CD4-positive, alpha-beta T cell (primary cell): ENCODE results near the gene GNA12. TPM values are rescaled to one million over a fixed set of nuclear protein-coding genes. Genes with fewer than 3 reads are reported as not detected.

Experiments
- ATAC-seq: fragments of 200-7000 bp; cut with Tn5 transposase; one replicate; pipeline ENCODE4 v1.10.0; 2022; ENCODE audit warnings: mild to moderate bottlenecking; ENCODE audit not compliant: poor library complexity
- CTCF ChIA-PET: fragments of 350-600 bp; sonication (Branson Sonifier 250); formaldehyde crosslinking; loops from one replicate; lab custom pipeline; 2021; ENCODE audit warnings: antibody characterized with exemption, inconsistent platforms; lab: Charles Lee
- POLR2A ChIA-PET: fragments of 350-600 bp; sonication (Branson Sonifier 250); formaldehyde crosslinking; loops from one replicate; lab custom pipeline; 2021; ENCODE audit warnings: antibody characterized with exemption, inconsistent platforms; lab: Charles Lee
- DNase-seq, 14 experiments: peaks; one replicate each; pipeline ENCODE4 v3.0.0-alpha.2; 2013 to 2020; ENCODE audit warnings: mixed read lengths in 2 of 14
- H3K27ac ChIP-seq, 2 donors: one replicate each; pipeline versions ENCODE4 v1.5.1 to v1.7.0; 2013; ENCODE audit warnings: low read length in 2 of 2, low read depth in 1 of 2, mild to moderate bottlenecking in 1 of 2
- H3K27me3 ChIP-seq, 2 experiments: 1 replicate in 1 of 2; 2 replicates in 1 of 2; pipeline versions ENCODE4 v1.6.1 to v1.7.0; 2013; ENCODE audit warnings: low read length in 2 of 2, control low read depth in 1 of 2, mild to moderate bottlenecking in 1 of 2, moderate library complexity in 1 of 2; ENCODE audit not compliant: insufficient read depth in 2 of 2, control insufficient read depth in 1 of 2
- H3K36me3 ChIP-seq: one replicate; pipeline ENCODE4 v1.6.1; 2013; ENCODE audit warnings: low read length, control low read depth; ENCODE audit not compliant: insufficient read depth
- H3K4me1 ChIP-seq: one replicate; pipeline ENCODE4 v1.6.1; 2013; ENCODE audit warnings: low read length, control low read depth; ENCODE audit not compliant: insufficient read depth
- H3K4me3 ChIP-seq: one replicate; pipeline ENCODE4 v1.5.1; 2013; ENCODE audit warnings: mild to moderate bottlenecking, low read length, moderate library complexity
- H3K9me3 ChIP-seq, 2 experiments: 1 replicate in 1 of 2; 2 replicates in 1 of 2; pipeline versions ENCODE4 v1.6.1 to v1.7.0; 2013; ENCODE audit warnings: low read length in 2 of 2, mild to moderate bottlenecking in 2 of 2, control low read depth in 1 of 2, moderate library complexity in 1 of 2; ENCODE audit not compliant: control insufficient read depth in 1 of 2, insufficient read depth in 1 of 2
- H3K27ac Mint-ChIP-seq: one replicate; pipeline ENCODE4 v1.8.0; 2020; ENCODE audit warnings: mixed read lengths
- H3K27me3 Mint-ChIP-seq: one replicate; pipeline ENCODE4 v1.8.0; 2021; ENCODE audit warnings: mixed read lengths
- H3K36me3 Mint-ChIP-seq: one replicate; pipeline ENCODE4 v1.8.0; 2021; ENCODE audit warnings: low read depth, mixed read lengths
- H3K4me1 Mint-ChIP-seq: one replicate; pipeline ENCODE4 v1.8.0; 2021; ENCODE audit warnings: low read depth, mixed read lengths
- H3K4me3 Mint-ChIP-seq: one replicate; pipeline ENCODE4 v1.8.0; 2020; ENCODE audit warnings: mild to moderate bottlenecking, mixed read lengths
- H3K9me3 Mint-ChIP-seq: one replicate; pipeline ENCODE4 v1.8.0; 2020; ENCODE audit warnings: mixed read lengths
- intact Hi-C, 2 experiments: fragments of 100-400 bp; cut with DNase I in 1 of 2; cut with micrococcal nuclease in 1 of 2; formaldehyde crosslinking; loops; one replicate each; pipeline versions ENCODE4 v1.15.1 to v1.9.0; 2023 to 2025; cut with DNase I, micrococcal nuclease
- total RNA-seq, 174 experiments: library from RNA in 2 of 174; stranded (reverse) in 2 of 174; gene quantifications; one replicate each; pipeline ENCODE4 v1.2.3 and lab custom pipeline; 2021 to 2026
- TF ChIP-seq, protein P1 (sequence below): fragments of 200-600 bp; IDR thresholded peaks from one replicate; pipeline ENCODE4 v1.8.0; 2022; ENCODE audit warnings: antibody characterized with exemption, mild to moderate bottlenecking

Gene GNA12
- total RNA-seq, 2 experiments from 2014 or later, result 16.0 to 16.1 TPM

GRCh38 chr7:2853147-2853546, 9.0 kb upstream of the GNA12 start:
- H3K4me3 Mint-ChIP-seq, result no peak overlapping the region

DNA sequence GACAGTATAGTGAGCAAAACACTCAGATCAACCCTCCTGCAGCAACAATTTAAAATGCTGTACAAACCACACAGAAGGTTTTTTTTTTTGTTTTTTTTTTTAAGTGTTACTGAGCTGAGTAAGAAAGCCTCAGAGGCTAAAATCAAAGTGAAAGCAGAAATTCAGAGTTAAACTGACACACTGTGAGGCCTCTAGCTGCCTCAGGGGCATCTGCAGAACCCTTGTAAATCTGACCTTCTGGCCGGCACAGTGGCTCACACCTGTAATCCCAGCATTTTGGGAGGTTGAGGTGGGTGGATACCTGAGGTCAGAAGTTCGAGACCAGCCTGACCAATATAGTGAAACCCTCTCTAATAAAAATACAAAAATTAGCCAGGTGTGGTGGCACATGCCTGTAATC, 7.4 kb upstream of the GNA12 start:
- intact Hi-C loops, result no loop called here
- H3K36me3 ChIP-seq, result no peaks in the 10 kb centered on the region
- TF ChIP-seq, protein P1, sequence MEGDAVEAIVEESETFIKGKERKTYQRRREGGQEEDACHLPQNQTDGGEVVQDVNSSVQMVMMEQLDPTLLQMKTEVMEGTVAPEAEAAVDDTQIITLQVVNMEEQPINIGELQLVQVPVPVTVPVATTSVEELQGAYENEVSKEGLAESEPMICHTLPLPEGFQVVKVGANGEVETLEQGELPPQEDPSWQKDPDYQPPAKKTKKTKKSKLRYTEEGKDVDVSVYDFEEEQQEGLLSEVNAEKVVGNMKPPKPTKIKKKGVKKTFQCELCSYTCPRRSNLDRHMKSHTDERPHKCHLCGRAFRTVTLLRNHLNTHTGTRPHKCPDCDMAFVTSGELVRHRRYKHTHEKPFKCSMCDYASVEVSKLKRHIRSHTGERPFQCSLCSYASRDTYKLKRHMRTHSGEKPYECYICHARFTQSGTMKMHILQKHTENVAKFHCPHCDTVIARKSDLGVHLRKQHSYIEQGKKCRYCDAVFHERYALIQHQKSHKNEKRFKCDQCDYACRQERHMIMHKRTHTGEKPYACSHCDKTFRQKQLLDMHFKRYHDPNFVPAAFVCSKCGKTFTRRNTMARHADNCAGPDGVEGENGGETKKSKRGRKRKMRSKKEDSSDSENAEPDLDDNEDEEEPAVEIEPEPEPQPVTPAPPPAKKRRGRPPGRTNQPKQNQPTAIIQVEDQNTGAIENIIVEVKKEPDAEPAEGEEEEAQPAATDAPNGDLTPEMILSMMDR, result no peak
- H3K9me3 Mint-ChIP-seq, result no peaks in the 10 kb centered on the region
- CTCF ChIA-PET, result interaction anchor here (1.1 kb wide), 1 partner anchor 13 kb away, joined by 3 read pairs; no protein-coding TSS in a partner anchor
- DNase-seq (peak in 1 of 14 experiments; percentile 22), ATAC-seq (peak; percentile 67)
- peaks cover 14% of the 10 kb centered on the region for H3K36me3 Mint-ChIP-seq
- POLR2A ChIA-PET, result no interaction called here
- H3K4me3 ChIP-seq, result no peak overlapping the region
- peak overlapping the region; percentile 41 for H3K27ac Mint-ChIP-seq
- H3K27me3 Mint-ChIP-seq, result no peaks in the 10 kb centered on the region
- no peaks in the 10 kb centered on the region for H3K27me3 ChIP-seq
- no peak overlapping the region for H3K27ac ChIP-seq
- no peak overlapping the region for H3K4me3 Mint-ChIP-seq
- H3K4me1 Mint-ChIP-seq, result peaks cover 11% of the 10 kb centered on the region
- H3K9me3 ChIP-seq, result no peaks in the 10 kb centered on the region
- peaks cover 4% of the 10 kb centered on the region for H3K4me1 ChIP-seq

More at GRCh38 chr7:2853147-2853546, 9.0 kb upstream of the GNA12 start:
- peaks cover 11% of the 10 kb centered on the region for H3K4me1 Mint-ChIP-seq
- TF ChIP-seq, protein P1, result no peak
- ATAC-seq, result no peak
- peaks cover 9% of the 10 kb centered on the region for H3K36me3 Mint-ChIP-seq
- no peaks in the 10 kb centered on the region for H3K9me3 ChIP-seq
- no peak overlapping the region for H3K27ac ChIP-seq
- no peaks in the 10 kb centered on the region for H3K36me3 ChIP-seq
- intact Hi-C loops, result no loop called here
- CTCF ChIA-PET, result no interaction called here
- no peaks in the 10 kb centered on the region for H3K9me3 Mint-ChIP-seq
- H3K27me3 Mint-ChIP-seq, result no peaks in the 10 kb centered on the region
- no peaks in the 10 kb centered on the region for H3K27me3 ChIP-seq
- POLR2A ChIA-PET, result no interaction called here
- peaks cover 4% of the 10 kb centered on the region for H3K4me1 ChIP-seq
- no peak for DNase-seq
- H3K4me3 ChIP-seq, result no peak overlapping the region
- no peak overlapping the region for H3K27ac Mint-ChIP-seq

GRCh38 chr7:2849941-2850766, 6.0 kb upstream of the GNA12 start:
- intact Hi-C loops, result loop anchor here in 1 of 2 experiments (10.0 kb wide), 2 partner anchors 455 to 1975 kb away; partner anchors contain the start of genes GET4 and SDK1
- Mint-ChIP-seq H3K36me3 (peaks cover 8% of the 10 kb centered on the region), H3K4me1 (peaks cover 15% of the 10 kb centered on the region), H3K27ac (no peak overlapping the region), H3K27me3 (no peaks in the 10 kb centered on the region), H3K4me3 (no peak overlapping the region), H3K9me3 (no peaks in the 10 kb centered on the region)
- Histone ChIP-seq H3K4me3 (no peak overlapping the region), H3K36me3 (no peaks in the 10 kb centered on the region), H3K4me1 (peaks cover 5% of the 10 kb centered on the region), H3K27ac (no peak overlapping the region), H3K9me3 (no peaks in the 10 kb centered on the region), H3K27me3 (no peaks in the 10 kb centered on the region)
- ChIA-PET CTCF (no interaction called here), POLR2A (no interaction called here)
- TF ChIP-seq, protein P1, result no peak
- ATAC-seq, result no peak
- DNase-seq, result no peak
